Measurements from ENCODE around the gene TEN1.
A peak's percentile ranks its signal among the peaks of the same experiment; 100 is the strongest.
"Not testable (repeated sequence)": the region's sequence is repeated elsewhere in the genome, so short reads cannot be mapped to it uniquely, and the experiment has no call there.

TEN1 gene

GRCh38 chr17:75978938-75979704, at the start of gene TEN1, which contains the start of gene ACOX1:
Gene TEN1, plus strand, starts transcription at chr17:75979240. Its CDS starts 6,953 bp downstream, at chr17:75986193.
Gene ACOX1, minus strand, starts transcription at chr17:75979166. Its CDS starts 93 bp downstream, at chr17:75979073.
- DNase-seq = peak; percentile 100

DNA sequence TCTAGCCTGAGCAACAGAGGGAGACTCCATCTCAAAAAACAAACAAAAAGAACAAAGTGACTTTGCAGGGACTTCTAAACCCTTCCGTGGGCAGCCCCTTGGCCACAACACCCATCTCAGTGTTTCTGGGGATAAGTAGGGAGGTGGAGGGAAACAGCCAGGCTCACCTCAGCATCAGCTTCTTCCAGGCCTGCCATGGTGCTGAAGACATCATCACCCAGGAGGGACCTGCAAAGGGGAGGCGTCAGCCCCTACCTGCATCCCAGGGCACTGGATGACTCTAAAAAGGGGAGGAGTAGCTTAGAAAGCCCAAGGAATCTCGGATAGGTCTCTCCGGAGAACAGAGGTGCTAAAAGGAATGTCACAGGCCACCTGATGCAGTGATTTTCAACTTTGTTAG, 48.0 kb upstream of the TEN1 start:
- no peak for DNase-seq

DNA sequence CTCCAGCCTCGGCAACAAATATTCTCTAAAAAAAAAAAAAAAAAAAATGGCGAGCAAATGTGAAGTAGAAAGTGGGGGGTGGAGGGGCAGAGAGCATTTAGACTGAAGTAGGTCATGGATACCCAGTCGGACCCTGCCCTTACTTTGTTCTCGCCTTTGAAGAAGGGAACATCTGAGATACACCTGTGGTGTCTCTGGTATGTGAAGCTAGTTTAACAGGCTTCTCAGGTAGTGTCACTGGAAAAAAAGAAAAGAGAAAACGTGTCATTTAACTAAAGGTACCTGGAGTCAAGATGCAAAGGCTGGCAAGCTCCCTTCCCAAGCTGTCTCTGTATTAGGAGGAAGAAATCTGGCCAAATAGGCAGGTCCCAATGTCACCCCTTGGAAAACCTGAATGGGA, 46.2 kb upstream of the TEN1 start:
- no peak for DNase-seq

DNA sequence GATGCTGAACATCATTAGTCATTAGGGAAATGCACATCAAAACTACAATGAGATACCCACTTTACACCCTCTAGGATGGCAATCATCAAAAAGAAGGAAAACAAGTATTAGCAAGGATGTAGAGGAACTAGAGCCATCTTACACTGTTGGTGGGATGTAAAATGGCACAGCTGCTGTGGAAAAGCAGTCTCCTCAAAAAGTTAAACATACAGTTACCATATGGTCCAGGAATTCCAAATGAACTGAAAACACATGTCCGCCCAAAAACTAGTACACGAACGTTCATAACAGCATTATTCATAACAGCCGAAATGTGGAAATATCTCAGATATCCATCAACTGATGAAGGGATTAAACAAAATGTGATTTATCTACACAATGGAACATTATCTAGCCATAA, 45.2 kb upstream of the TEN1 start:
- no peak for DNase-seq

- DNase-seq = no peak
Measured at GRCh38 chr17:75937652-75938051, 41.4 kb upstream of the TEN1 start.

DNA sequence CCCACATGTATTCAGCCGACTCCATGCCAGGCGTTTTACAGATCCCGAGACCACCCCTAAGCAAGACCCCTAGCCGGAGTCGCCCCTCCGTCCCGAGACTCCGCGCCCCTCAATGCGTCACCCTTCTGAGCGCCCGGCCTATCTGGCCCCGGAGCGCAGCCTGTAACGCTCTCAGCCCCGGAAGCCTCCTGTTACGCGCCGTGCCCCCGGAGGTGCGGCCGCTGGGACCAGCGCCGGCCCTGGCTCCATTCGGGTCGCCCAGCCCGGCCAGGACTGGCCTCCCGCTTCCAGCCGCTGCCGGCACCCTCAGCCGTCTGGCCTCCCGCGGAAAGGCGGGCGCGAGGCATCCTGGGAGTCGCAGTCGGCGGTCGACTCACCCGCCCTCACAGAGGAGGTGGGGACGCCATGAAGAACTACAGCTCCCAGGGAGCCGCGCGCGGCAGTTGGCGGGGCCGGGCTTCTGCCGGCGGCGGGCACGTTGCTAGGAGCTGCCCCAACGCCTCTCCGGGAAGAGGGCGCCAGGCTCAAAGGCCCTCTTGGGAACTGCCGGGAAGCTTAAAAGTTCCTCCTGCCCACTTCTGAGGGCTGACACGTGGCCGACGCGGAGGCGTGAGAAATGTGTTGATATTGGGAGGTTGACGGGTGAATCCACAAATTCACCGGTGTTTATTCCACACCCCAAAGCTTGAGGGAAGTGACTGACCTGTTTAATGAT, 38.2 kb upstream of the TEN1 start, which contains the start of gene FBF1:
Gene FBF1, minus strand, starts transcription at position 316 of the 715 bp plus-strand sequence. CDS start 2,893 bp downstream, outside the sequence.
- DNase-seq = peak; percentile 98 to 99

- DNase-seq = peak in 1 of 2 experiments; percentile 36
Measured at GRCh38 chr17:75941442-75941819, 37.6 kb upstream of the TEN1 start.

DNA sequence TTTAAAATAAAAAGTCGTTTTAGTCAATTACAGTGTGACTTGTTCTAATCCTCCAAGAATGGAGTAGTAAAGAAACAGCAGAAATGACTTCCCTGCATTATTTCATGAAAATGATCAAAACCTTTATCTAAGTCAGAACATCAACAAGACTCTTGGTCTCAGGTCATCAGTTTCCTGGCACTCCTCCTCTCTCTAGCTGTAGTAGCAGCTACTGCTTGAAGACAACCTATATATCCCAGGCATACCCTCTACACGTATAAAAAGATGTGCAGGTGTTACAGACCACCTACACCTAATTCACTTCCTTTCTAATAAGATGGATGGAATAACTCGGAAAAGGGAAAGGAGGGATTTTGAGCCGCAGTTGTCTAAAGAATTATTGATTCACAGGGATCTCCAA, 36.6 kb upstream of the TEN1 start:
- DNase-seq = no peak

DNA sequence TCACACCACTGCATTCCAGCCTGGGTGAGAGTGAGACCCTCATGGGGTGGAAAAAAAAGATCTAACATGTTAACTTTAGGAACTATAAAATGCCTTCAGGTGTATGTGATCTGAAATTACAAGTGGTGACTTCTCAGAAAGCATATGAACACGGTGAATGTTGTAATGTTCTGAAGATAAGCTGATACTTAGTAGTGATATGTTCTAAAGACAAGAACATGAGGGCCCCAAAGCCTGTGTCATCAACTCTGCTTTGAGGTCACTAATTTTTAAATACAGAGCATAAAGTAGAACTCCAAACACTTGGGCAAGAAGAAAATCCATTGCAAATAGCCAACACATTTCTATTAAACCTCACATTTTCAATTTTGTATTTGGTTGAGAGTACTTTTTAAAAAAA, 35.5 kb upstream of the TEN1 start:
- no peak for DNase-seq

- DNase-seq = peak; percentile 84 to 98
Measured at GRCh38 chr17:75945211-75945610, 33.8 kb upstream of the TEN1 start.

GRCh38 chr17:75950421-75950820, 28.6 kb upstream of the TEN1 start:
- no peak for DNase-seq

DNA sequence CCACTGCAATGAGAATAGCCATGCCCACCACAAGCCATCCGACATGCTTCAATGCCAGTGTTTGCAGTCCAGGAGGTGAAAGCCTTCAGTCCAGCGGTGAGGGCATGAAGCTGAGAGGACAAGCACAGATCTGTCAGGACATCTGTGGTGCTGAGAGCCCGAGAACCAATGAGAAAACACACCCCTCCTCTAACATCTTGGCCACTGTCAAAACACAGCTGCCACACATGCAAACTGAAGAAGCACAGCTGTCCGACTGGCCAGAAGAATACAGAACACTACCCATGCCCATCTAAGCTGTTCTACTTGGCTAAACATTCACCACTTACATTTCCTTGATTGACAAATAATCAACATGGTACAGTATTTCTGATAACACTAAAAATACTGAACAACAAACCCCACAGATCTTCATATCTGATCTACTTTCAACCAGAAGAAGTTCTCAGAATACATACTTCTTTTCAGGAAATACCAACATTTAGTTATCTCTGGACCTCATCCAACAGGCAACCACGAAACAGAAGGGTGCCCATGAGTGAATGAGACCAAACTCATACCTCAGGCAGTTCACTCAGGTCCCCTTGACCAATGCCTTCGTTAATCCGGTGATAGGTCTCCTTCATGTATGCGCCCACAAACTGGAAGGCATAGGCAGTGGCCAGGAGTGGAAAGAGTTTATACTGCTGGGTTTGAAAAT, 28.0 kb upstream of the TEN1 start:
- DNase-seq = peak; percentile 28 to 83

DNA sequence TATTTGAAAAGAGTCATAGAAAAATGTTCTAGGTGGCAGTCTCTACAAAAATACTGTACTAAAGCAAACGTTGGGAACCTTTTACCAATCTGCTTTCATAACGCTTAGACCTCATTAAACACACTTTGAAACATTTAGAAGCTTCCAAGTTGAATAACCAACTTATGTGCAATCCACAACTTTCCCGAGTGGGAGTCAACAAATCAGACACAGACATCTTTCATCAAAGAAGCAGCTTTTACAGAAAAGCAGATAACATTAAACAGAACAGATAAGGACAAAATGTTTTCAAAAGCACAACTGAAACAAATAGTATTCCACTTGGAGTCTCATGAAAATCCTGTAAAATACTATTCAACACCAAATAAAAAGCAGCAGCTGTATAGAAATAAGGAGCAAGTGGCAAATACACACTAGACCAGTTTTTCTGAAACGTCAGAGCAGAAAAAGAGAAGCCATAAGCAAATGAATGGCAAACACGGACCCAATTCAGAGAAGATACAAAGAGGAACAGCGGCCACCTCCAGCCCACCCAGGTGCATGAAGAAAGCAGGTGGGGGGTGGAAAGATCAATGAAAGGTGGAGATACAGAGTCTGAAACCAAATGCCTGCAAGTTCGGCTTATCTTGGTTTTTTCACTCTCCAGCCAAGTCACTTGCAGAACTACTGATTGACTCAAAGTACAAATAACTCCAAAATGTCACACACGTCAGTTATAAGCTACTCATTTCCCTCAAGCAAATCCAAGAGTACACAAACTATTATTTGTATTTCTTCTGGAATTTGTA, 19.8 kb upstream of the TEN1 start:
- DNase-seq = no peak

DNA sequence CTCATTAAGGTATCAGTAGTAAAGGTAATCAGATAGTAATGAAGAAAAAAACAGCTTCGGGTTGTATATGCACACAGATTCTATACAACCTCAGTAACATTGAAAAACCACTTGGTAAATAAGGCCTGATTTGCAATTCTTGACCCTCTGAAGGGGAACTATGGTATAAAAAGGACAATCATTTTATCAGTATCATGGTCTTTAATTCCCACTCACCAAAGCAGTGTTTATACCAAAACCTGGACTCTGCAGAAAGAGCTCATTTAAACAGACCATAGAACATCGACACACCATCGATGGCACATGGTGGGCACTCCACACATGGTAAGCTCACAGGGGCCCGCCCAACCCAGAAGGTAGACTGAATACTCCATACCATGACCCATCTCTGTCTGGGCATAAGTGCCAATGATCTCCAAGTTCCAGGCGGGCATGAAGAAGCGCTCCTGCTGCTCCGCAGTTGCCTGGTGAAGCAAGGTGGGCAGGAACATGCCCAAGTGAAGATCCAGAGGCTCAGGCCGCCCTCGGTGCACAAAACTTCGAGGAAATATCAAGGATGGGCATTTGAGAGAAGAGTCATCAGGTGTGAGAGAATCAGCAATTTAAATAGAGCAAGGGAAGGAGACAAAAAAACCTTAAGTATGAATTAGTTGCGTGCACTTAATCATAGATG, 19.1 kb upstream of the TEN1 start:
- DNase-seq = no peak

DNA sequence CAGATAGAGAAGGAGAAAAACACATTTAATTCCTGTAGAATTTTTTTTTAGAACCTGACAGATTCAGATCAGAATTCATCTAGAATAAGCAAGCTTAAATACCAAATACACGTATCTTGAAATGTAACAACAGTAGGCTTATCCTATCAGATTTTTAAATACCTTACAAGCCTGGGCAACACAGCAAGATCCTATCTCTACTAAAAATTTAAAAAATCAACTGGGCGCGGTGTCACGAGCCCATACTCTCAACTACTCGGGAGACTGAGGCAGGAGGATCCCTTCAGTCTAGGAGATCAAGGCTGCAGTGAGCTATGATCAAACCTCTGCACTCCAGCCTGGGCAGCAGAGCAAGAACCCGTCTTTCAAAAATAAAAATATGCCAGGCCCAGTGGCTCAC, 13.6 kb upstream of the TEN1 start:
- no peak for DNase-seq

DNA sequence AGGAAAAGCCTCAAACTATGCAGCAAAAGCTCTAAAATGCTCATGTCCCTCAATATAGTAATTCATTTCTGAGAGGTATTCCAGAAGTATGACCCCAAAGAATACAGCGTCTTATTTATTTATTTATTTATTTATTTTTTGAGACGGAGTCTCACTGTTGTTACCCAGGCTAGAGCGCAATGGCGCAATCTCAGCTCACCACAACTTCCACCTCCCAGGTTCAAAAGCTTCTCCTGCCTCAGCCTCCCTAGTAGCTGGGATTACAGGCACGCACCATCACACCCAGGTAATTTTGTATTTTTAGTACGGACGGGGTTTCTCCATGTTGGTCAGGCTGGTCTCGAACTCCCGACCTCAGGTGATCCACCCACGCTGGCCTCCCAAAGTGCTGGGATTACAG, 10.0 kb upstream of the TEN1 start:
- DNase-seq = not testable (repeated sequence)

- DNase-seq = no peak
Measured at GRCh38 chr17:75970011-75970523, 9.0 kb upstream of the TEN1 start.

DNA sequence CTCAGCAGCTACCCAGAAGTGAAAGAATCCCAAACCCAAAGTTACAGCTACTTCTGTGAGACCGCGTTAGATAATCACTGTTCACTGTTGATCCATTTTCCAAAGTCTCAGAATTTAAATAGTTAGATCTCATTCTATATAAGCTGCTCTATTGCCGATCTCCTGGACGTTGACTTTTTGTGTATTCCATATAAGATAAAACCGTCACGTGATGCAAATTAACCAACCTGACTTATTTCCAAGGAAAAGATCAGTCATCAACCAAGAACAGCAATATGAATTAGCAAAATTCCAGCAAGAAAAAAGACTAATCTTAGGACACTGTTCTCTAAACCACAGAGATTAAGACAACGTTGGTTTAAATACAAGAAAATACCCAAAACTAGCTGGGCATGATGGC, 8.4 kb upstream of the TEN1 start:
- DNase-seq = no peak

- DNase-seq = not testable (repeated sequence)
Measured at GRCh38 chr17:75975187-75975586, 3.9 kb upstream of the TEN1 start.

DNA sequence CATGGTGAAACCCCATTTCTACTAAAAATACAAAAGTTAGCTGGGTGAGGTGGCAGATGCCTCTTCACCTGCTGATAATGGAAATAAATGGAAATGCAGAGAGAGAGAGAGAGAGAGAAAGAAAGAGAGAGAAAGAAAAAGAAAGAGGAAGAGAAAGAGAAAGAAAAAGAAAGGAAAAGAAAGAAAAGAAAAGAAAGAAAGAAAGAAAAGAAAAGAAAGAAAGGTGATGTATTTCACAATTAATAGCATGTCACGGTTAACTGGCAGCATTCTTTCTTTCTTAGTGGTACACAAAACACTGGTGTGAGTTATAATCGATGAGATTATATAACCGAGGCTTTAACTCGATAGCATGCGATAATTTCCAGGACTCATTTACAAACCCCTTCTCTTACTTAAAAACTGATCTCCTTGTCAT, 3.3 kb upstream of the TEN1 start:
- DNase-seq = no peak

DNA sequence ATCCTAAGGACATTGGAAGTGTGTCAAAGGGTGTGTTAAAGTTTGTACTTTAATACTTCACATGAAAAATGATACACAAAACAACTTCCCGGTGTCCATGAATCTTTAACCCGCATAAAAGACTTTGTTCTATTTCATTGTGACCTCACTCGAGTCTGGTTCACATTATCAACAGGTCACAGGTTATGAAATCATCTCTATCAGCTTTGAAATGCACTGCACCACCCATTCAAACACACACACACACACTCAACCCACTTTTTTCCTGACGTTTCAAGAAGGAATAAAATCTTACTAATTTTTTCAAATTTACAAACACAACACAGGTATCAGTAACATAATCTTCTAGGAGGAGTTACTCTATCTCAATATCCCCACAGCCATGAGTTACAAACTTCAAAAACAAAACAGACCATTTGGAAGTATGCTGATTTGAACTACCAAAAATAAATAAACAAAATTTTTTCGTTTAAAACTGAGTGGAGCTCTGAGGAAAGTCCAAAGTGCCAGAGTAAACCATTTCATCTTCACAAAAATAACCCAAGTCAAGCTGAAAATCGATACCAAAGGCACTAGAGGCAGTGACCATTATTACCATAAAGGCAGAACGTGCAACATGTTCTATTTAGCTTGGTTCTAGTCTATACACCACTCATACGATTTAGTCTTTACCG, 2.7 kb upstream of the TEN1 start:
- no peak for DNase-seq

All from NCI-H524 (cell line).